Astrocyte of the cerebellum (primary cell): Measurements from ENCODE around the gene TMEM163.

ENCODE experiments used
- DNase-seq: peaks from one replicate; pipeline ENCODE4 v3.0.0-alpha.2; 2011; ENCODE audit warnings: low read depth
- H3K4me3 ChIP-seq: 2 replicates; pipeline ENCODE4 v1.5.1; 2011; ENCODE audit warnings: mild to moderate bottlenecking, low read depth, low read length, moderate library complexity
- CTCF ChIP-seq: IDR thresholded peaks from 2 replicates; pipeline ENCODE4 v1.5.1; 2012; ENCODE audit warnings: low read length, low read depth, moderate library complexity, mild to moderate bottlenecking; ENCODE audit errors: missing control alignments
- in situ Hi-C: cut with HindIII; loops from 2 replicates; pipeline ENCODE4 v1.10.0; 2017; ENCODE audit warnings: low sequenced_read_pairs

The TMEM163 gene

DNA sequence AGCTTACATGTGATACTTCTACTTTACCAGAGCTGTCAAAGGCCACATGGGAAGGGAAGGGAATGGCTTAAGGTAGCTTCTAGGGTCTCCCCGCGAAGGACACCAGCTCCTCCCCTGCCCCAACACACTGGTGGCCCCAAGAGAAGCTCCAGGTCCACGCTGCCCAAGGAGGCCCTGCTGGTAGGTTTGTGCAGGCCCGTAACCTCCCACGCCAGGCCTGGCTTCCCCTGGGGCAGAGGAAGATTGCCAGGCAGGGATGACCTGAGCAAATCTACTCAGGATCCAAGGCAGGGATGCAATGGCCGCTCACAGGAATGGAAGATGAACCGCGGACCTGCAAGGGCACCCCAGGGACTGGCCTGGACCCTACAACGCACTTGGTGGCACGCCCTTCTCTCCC is 259.9 kb downstream of the TMEM163 start:
- DNase-seq = no peak
- no peak overlapping the region for H3K4me3 ChIP-seq
- TF ChIP-seq CTCF = no peak
- in situ Hi-C loops = loop anchor here (25.0 kb wide), 1 partner anchor 453 kb away; the partner anchor contains the start of gene CCNT2

DNA sequence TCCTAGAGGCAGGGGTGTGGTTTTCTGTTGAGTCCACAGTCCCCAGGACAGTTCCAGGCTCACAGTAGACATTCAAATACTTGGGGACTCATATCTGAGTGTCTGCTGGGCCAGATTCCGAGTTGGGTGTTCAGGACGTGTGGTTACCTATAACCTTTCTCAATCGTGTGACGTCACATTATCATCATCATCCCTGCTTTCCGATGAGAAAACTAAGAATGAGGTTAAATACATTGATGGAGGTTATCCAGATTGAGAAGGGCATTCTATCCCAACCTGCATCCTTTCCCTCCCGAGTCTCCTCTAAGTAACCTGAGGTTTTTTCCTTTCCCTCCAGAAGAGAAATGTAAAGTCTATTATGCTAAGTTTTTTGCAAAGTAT is 260.3 kb downstream of the TMEM163 start:
- in situ Hi-C loops = loop anchor here (25.0 kb wide), 1 partner anchor 454 kb away; the partner anchor contains the start of gene CCNT2
- H3K4me3 ChIP-seq = no peak overlapping the region
- TF ChIP-seq CTCF = no peak
- DNase-seq = no peak

GRCh38 chr2:134457765-134458472 is 260.9 kb downstream of the TMEM163 start:
- DNase-seq = no peak
- no peak overlapping the region for H3K4me3 ChIP-seq
- in situ Hi-C loops = loop anchor here (25.0 kb wide), 1 partner anchor 454 kb away; the partner anchor contains the start of gene CCNT2
- no peak for TF ChIP-seq CTCF

GRCh38 chr2:134457353-134457752 is 261.4 kb downstream of the TMEM163 start:
- no peak for TF ChIP-seq CTCF

DNA sequence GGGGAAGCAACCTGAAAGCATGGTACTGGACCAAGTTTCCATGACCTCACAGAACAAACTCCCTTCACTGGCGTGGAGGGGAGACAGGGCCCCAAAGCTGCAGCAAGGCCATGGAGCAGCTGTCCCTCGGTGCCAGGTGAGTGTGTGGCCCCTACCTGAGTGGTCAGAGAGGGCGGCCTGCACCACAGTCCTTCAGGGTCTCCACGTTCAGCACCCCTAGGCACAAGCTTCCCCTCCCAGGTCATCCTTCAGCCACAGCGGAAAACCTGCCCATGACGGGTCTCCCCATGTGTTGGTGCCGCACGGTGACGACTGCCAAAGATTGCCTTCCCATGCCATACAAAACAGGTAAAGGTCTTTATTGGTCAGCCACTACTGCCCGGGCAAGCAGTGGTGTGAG is 263.4 kb downstream of the TMEM163 start:
- DNase-seq = no peak
- H3K4me3 ChIP-seq = no peak overlapping the region
- in situ Hi-C loops = loop anchor here (25.0 kb wide), 1 partner anchor 457 kb away; the partner anchor contains the start of gene CCNT2
- TF ChIP-seq CTCF = no peak

More at GRCh38 chr2:134457353-134457752, 261.4 kb downstream of the TMEM163 start:
- in situ Hi-C loops = loop anchor here (25.0 kb wide), 1 partner anchor 455 kb away; the partner anchor contains the start of gene CCNT2
- DNase-seq = no peak
- H3K4me3 ChIP-seq = no peak overlapping the region

DNA sequence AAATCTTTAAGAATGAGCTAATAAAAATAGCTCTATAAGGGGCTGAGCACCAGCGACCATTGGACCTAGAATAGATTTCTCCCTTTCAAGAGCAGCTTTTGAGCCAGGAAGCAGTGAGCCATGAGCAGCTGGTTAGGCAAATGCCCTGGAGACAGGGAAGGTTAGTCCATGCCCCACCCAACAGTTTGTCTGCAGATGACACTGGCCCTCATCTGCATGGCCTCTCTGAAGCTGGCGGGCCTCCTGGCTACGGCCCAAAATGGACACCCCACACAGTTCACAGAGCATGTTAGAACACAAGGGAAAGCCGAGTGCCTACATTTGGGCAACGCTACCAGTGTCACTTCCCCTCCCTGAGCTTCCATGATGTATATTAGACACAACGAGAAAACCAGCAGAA is 263.9 kb downstream of the TMEM163 start:
- DNase-seq = no peak
- TF ChIP-seq CTCF = no peak
- no peak overlapping the region for H3K4me3 ChIP-seq
- in situ Hi-C loops = loop anchor here (25.0 kb wide), 1 partner anchor 457 kb away; the partner anchor contains the start of gene CCNT2
